Measurements from ENCODE around the gene IFNLR1. TPM values are rescaled to one million over a fixed set of nuclear protein-coding genes. Genes with fewer than 3 reads are reported as not detected.

IFNLR1 gene
- total and polyA plus RNA-seq, 2 donors (not counting 3 experiments of a cell fraction or from before 2014, with no cell fraction given): 0.01 TPM; not detected in 1

DNA sequence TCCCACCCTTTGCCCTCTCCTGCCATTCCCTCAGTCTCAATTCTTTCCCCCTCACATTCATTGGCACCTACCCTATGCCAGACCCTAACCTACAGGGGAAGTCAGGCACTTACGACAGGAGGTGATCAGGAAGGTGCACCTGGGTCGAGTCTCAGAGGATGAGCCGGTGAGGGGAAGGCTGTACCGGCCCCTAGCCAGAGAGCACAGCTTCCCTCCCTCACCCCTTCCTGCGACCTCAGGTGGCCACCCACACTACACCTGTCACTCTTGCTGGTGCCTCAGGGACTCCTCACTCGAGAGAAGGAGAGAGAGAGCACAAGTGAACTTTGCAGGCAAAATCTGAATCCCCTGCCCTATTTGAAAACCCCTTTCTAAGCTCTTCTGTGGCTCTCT lies 73.5 kb downstream of the IFNLR1 start:
- TF ChIP-seq GATA2 (IDR thresholded peaks at IDR 0.05; ENCODE audit: insufficient read depth, insufficient read length, low read depth, low read length): no peak
- TF ChIP-seq EZH2 (IDR thresholded peaks at IDR 0.05; ENCODE audit: borderline replicate concordance, low read depth, low read length, severe bottlenecking): no peak
- TF ChIP-seq MYC (IDR thresholded peaks at IDR 0.05; ENCODE audit: low read depth, low read length): no peak
- TF ChIP-seq, protein P1, sequence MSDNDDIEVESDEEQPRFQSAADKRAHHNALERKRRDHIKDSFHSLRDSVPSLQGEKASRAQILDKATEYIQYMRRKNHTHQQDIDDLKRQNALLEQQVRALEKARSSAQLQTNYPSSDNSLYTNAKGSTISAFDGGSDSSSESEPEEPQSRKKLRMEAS (IDR thresholded peaks at IDR 0.05; ENCODE audit: insufficient read depth, insufficient read length): no peak
- no peak for TF ChIP-seq JUN (IDR thresholded peaks at IDR 0.05; ENCODE audit: borderline replicate concordance, insufficient read depth, insufficient read length, low read depth)
- TF ChIP-seq, protein P2, sequence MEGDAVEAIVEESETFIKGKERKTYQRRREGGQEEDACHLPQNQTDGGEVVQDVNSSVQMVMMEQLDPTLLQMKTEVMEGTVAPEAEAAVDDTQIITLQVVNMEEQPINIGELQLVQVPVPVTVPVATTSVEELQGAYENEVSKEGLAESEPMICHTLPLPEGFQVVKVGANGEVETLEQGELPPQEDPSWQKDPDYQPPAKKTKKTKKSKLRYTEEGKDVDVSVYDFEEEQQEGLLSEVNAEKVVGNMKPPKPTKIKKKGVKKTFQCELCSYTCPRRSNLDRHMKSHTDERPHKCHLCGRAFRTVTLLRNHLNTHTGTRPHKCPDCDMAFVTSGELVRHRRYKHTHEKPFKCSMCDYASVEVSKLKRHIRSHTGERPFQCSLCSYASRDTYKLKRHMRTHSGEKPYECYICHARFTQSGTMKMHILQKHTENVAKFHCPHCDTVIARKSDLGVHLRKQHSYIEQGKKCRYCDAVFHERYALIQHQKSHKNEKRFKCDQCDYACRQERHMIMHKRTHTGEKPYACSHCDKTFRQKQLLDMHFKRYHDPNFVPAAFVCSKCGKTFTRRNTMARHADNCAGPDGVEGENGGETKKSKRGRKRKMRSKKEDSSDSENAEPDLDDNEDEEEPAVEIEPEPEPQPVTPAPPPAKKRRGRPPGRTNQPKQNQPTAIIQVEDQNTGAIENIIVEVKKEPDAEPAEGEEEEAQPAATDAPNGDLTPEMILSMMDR (IDR thresholded peaks at IDR 0.05; ENCODE audit: extremely low read depth in 1 of 2, insufficient read depth in 1 of 2, low read depth in 1 of 2, low read length in 2 of 2): no peak
- TF ChIP-seq FOS (IDR thresholded peaks at IDR 0.05; ENCODE audit: borderline replicate concordance, insufficient read depth, low read length): no peak
- no peak for TF ChIP-seq POLR2AphosphoS5 (IDR thresholded peaks at IDR 0.05; ENCODE audit: insufficient read depth, low read depth, low read length)
- Histone ChIP-seq H2AFZ (ENCODE audit: low read depth, low read length) (no peak overlapping the region), H3K9ac (replicated peaks; ENCODE audit: extremely low read depth, insufficient read depth, low read length) (no peak overlapping the region), H4K20me1 (replicated peaks; ENCODE audit: control insufficient read depth, extremely low read depth, insufficient read depth, low read length) (no peaks in the 10 kb centered on the region), H3K9me3 (replicated peaks; ENCODE audit: control insufficient read depth, insufficient read depth, low read length) (no peaks in the 10 kb centered on the region), H3K79me2 (ENCODE audit: control insufficient read depth, insufficient read depth, low read length) (no peaks in the 10 kb centered on the region), H3K27me3 (ENCODE audit: control insufficient read depth in 2 of 2, insufficient read depth in 2 of 2, low read length in 2 of 2) (peaks cover 0 to 2% of the 10 kb centered on the region in 2 experiments), H3K4me1 (ENCODE audit: control insufficient read depth, extremely low read depth, insufficient read depth, low read length) (peaks cover 17% of the 10 kb centered on the region), H3K4me2 (ENCODE audit: insufficient read depth, low read length) (no peak overlapping the region), H3K27ac (ENCODE audit: insufficient read depth, low read depth, low read length) (no peak overlapping the region), H3K9me1 (replicated peaks; ENCODE audit: control insufficient read depth, extremely low read depth, insufficient read depth, low read length) (no peaks in the 10 kb centered on the region), H3K36me3 (ENCODE audit: control insufficient read depth in 2 of 2, extremely low read depth in 1 of 2, insufficient read depth in 2 of 2, low read length in 2 of 2) (no peaks in the 10 kb centered on the region), H3K4me3 (replicated peaks in 1 of 3; ENCODE audit: insufficient read depth in 1 of 3, low read depth in 1 of 3, low read length in 3 of 3) (no peak overlapping the region)
- dilution Hi-C loops (cut with MboI; ENCODE audit: extremely low pct_ligation_motif_present, low sequenced_read_pairs) (no loop called here), intact Hi-C loops (cut with micrococcal nuclease) (loop anchor here (5.0 kb wide), 1 partner anchor 156 kb away; the partner anchor contains the start of gene PNRC2)
- no peak for FAIRE-seq
- no peak for DNase-seq (ENCODE audit: low read depth, low spot score)
- POLR2A ChIA-PET: no interaction called here
- BruUV-seq (replicated peaks): no TSS peak
- CTCF ChIA-PET: interaction anchor here (3.0 kb wide), 1 partner anchor 42 kb away, joined by 45 read pairs; no protein-coding TSS in a partner anchor

Data from endothelial cell of umbilical vein (primary cell).